H1 (cell line): ENCODE measurements around the gene MYBPC2. TPM values are rescaled to one million over a fixed set of nuclear protein-coding genes. Genes with fewer than 3 reads are reported as not detected.

ENCODE experiments used
- CTCF ChIA-PET: fragments of 300-600 bp; sonication (Branson Sonifier 250); formaldehyde crosslinking; loops from one replicate; lab custom pipeline; 2021; ENCODE audit not compliant: partially characterized antibody; lab: Charles Lee
- POLR2A ChIA-PET: fragments of 300-600 bp; sonication (Branson Sonifier 250); formaldehyde crosslinking; loops from one replicate; lab custom pipeline; 2021; ENCODE audit warnings: inconsistent platforms; ENCODE audit not compliant: partially characterized antibody; lab: Charles Lee
- DNase-seq, 2 experiments: peaks; one replicate each; pipeline versions ENCODE4 v3.0.0 to v3.0.0-alpha.2; 2010 to 2022; ENCODE audit warnings: low spot score in 2 of 2, low read depth in 1 of 2, mixed read lengths in 1 of 2
- FAIRE-seq: peaks from 2 replicates; lab custom pipeline; 2011; peaks lifted over from hg19 to GRCh38; lab: Jason Lieb, UNC
- H2AFZ ChIP-seq: 2 replicates; pipeline ENCODE4 v1.8.1; 2012; ENCODE audit warnings: low read length, inconsistent platforms
- H2AK5ac ChIP-seq: 2 replicates; pipeline ENCODE4 v1.6.1; 2013; ENCODE audit warnings: low read depth, low read length
- H2BK120ac ChIP-seq: replicated peaks from 2 replicates; pipeline ENCODE3; 2013; ENCODE audit warnings: low read depth, low read length, inconsistent platforms
- H2BK12ac ChIP-seq: 2 replicates; pipeline ENCODE4 v1.6.1; 2013; ENCODE audit warnings: low read depth, low read length
- H2BK15ac ChIP-seq: 2 replicates; pipeline ENCODE4 v1.6.1; 2013; ENCODE audit warnings: low read length
- H2BK20ac ChIP-seq: 2 replicates; pipeline ENCODE4 v1.6.1; 2013; ENCODE audit warnings: low read length
- H2BK5ac ChIP-seq: 2 replicates; pipeline ENCODE4 v1.6.1; 2013; ENCODE audit warnings: low read depth, low read length
- H3K14ac ChIP-seq: 2 replicates; pipeline ENCODE4 v1.6.1; 2013; ENCODE audit warnings: inconsistent platforms; ENCODE audit not compliant: insufficient read length
- H3K18ac ChIP-seq: 2 replicates; pipeline ENCODE4 v1.6.1; 2013; ENCODE audit warnings: low read length; ENCODE audit errors: extremely low read depth
- H3K23ac ChIP-seq: 2 replicates; pipeline ENCODE4 v1.6.1; 2013; ENCODE audit warnings: inconsistent platforms; ENCODE audit not compliant: insufficient read length
- H3K23me2 ChIP-seq: 2 replicates; pipeline ENCODE4 v1.6.1; 2013; ENCODE audit warnings: low read depth, low read length
- H3K27ac ChIP-seq: 2 replicates; pipeline ENCODE4 v1.6.1; 2011; ENCODE audit warnings: low read depth, low read length, inconsistent platforms
- H3K27me3 ChIP-seq, 4 experiments: replicated peaks in 1 of 4; 1 replicate in 1 of 4; 2 replicates in 3 of 4; pipeline versions ENCODE4 v1.6.1 to v1.8.1; 2011 to 2013; ENCODE audit warnings: low read length in 3 of 4, mild to moderate bottlenecking in 3 of 4, inconsistent platforms in 2 of 4, mixed read lengths in 2 of 4, moderate library complexity in 1 of 4; ENCODE audit not compliant: control insufficient read depth in 3 of 4, insufficient read depth in 3 of 4; ENCODE audit errors: extremely low read depth in 1 of 4
- H3K36me3 ChIP-seq, 4 experiments: 2 replicates each; pipeline versions ENCODE4 v1.6.1 to v1.8.1; 2011 to 2013; ENCODE audit warnings: mild to moderate bottlenecking in 4 of 4, low read length in 3 of 4, moderate library complexity in 2 of 4, control low read depth in 1 of 4, inconsistent platforms in 1 of 4; ENCODE audit not compliant: insufficient read depth in 4 of 4, control insufficient read depth in 2 of 4
- H3K4ac ChIP-seq: replicated peaks from 2 replicates; pipeline ENCODE3; 2013; ENCODE audit warnings: low read length, low read depth, mixed read lengths, inconsistent platforms; ENCODE audit not compliant: insufficient read length
- H3K4me1 ChIP-seq, 4 experiments: replicated peaks in 1 of 4; 1 replicate in 1 of 4; 2 replicates in 3 of 4; pipeline versions ENCODE4 v1.6.1 to v1.8.1; 2011 to 2013; ENCODE audit warnings: low read length in 3 of 4, inconsistent platforms in 2 of 4, mixed read lengths in 1 of 4; ENCODE audit not compliant: insufficient read depth in 4 of 4, control insufficient read depth in 3 of 4
- H3K4me2 ChIP-seq, 2 experiments: 2 replicates each; pipeline versions ENCODE4 v1.6.1 to v1.8.1; 2011 to 2013; ENCODE audit warnings: low read depth in 2 of 2, low read length in 2 of 2, control low read depth in 1 of 2, inconsistent platforms in 1 of 2, mild to moderate bottlenecking in 1 of 2; ENCODE audit not compliant: insufficient read depth in 1 of 2
- H3K4me3 ChIP-seq, 4 experiments: fragments of 200-600, 300-600 bp in 1 of 4; sonication (generic), shearing (Covaris generic), sonication (Bioruptor Twin) in 1 of 4; 2 replicates each; pipeline versions ENCODE4 v1.5.1 to v1.8.1; 2011 to 2016; ENCODE audit warnings: low read length in 4 of 4, low read depth in 3 of 4, control low read depth in 2 of 4, inconsistent platforms in 2 of 4, mild to moderate bottlenecking in 2 of 4, mixed read lengths in 1 of 4, moderate library complexity in 1 of 4; ENCODE audit not compliant: insufficient read depth in 2 of 4; ENCODE audit errors: extremely low read depth in 1 of 4
- H3K56ac ChIP-seq: replicated peaks from 2 replicates; pipeline ENCODE3; 2013; ENCODE audit warnings: low read depth, mild to moderate bottlenecking, mixed read lengths, low read length, inconsistent platforms; ENCODE audit not compliant: insufficient read length
- H3K79me1 ChIP-seq: 2 replicates; pipeline ENCODE4 v1.6.1; 2013; ENCODE audit warnings: low read depth, low read length, control low read depth
- H3K79me2 ChIP-seq, 2 experiments: 2 replicates each; pipeline versions ENCODE4 v1.6.1 to v1.8.1; 2012 to 2013; ENCODE audit warnings: low read length in 2 of 2, mild to moderate bottlenecking in 2 of 2, inconsistent platforms in 1 of 2; ENCODE audit not compliant: insufficient read depth in 2 of 2, control insufficient read depth in 1 of 2
- H3K9ac ChIP-seq, 4 experiments: replicated peaks in 1 of 4; 1 replicate in 1 of 4; 2 replicates in 3 of 4; pipeline versions ENCODE4 v1.6.1 to v1.8.1; 2011 to 2013; ENCODE audit warnings: low read depth in 3 of 4, low read length in 3 of 4, control low read depth in 2 of 4, mild to moderate bottlenecking in 2 of 4, moderate library complexity in 2 of 4, inconsistent platforms in 1 of 4; ENCODE audit errors: extremely low read depth in 1 of 4
- H3K9me3 ChIP-seq, 2 experiments: 2 replicates each; pipeline versions ENCODE4 v1.6.1 to v1.8.1; 2012 to 2013; ENCODE audit warnings: mild to moderate bottlenecking in 2 of 2, moderate library complexity in 2 of 2, control low read depth in 1 of 2, inconsistent platforms in 1 of 2, low read depth in 1 of 2, low read length in 1 of 2, mixed read lengths in 1 of 2; ENCODE audit not compliant: insufficient read depth in 2 of 2
- H4K20me1 ChIP-seq, 2 experiments: replicated peaks in 1 of 2; 2 replicates each; pipeline versions ENCODE3 to v1.8.1; 2011 to 2013; ENCODE audit warnings: inconsistent platforms in 2 of 2, low read length in 2 of 2, mild to moderate bottlenecking in 1 of 2; ENCODE audit not compliant: insufficient read depth in 2 of 2, control insufficient read depth in 1 of 2
- H4K5ac ChIP-seq: 2 replicates; pipeline ENCODE4 v1.6.1; 2013; ENCODE audit warnings: low read length, low read depth, mixed read lengths, inconsistent platforms; ENCODE audit not compliant: insufficient read length
- H4K8ac ChIP-seq: 2 replicates; pipeline ENCODE4 v1.8.0; 2013; ENCODE audit warnings: mild to moderate bottlenecking, moderate library complexity, low read length, inconsistent platforms; ENCODE audit not compliant: insufficient read depth; ENCODE audit errors: extremely low read depth
- H4K91ac ChIP-seq: replicated peaks from 2 replicates; pipeline ENCODE3; 2013; ENCODE audit warnings: low read length, mixed read lengths, inconsistent platforms; ENCODE audit not compliant: insufficient read length
- BACH1 ChIP-seq: IDR thresholded peaks from 2 replicates; pipeline ENCODE4 v1.6.1; 2012; ENCODE audit warnings: low read length, improper control_type of control experiment
- CBX8 ChIP-seq: fragments of 300-800, 300-1000 bp; sonication (generic); IDR thresholded peaks from 2 replicates; pipeline ENCODE4 v1.7.1; 2016; ENCODE audit warnings: low read depth, low read length, borderline replicate concordance
- CTBP2 ChIP-seq: IDR thresholded peaks from 2 replicates; pipeline ENCODE4 v1.7.0; 2011; ENCODE audit warnings: borderline replicate concordance, mild to moderate bottlenecking, moderate library complexity, mixed read lengths, low read length; ENCODE audit not compliant: insufficient read depth, insufficient read length
- EZH2 ChIP-seq: fragments of 200-600 bp; sonication (generic); IDR thresholded peaks from 2 replicates; pipeline ENCODE4 v1.7.1; 2012; ENCODE audit warnings: low read depth, mild to moderate bottlenecking, moderate library complexity, low read length, inconsistent platforms; ENCODE audit not compliant: severe bottlenecking
- KDM4A ChIP-seq: IDR thresholded peaks from one replicate; pipeline ENCODE4 v1.7.1; 2012; ENCODE audit warnings: low read depth, mild to moderate bottlenecking, moderate library complexity, low read length, inconsistent platforms; ENCODE audit not compliant: severe bottlenecking
- NANOG ChIP-seq: IDR thresholded peaks from 2 replicates; pipeline ENCODE4 v1.6.1; 2011; ENCODE audit warnings: low read length, low read depth, mild to moderate bottlenecking, inconsistent platforms; ENCODE audit not compliant: insufficient read depth, poor library complexity, severe bottlenecking
- RBBP5 ChIP-seq: IDR thresholded peaks from 2 replicates; pipeline ENCODE4 v1.7.1; 2012; ENCODE audit warnings: low read depth, mild to moderate bottlenecking, inconsistent platforms, low read length, moderate library complexity, borderline replicate concordance
- SIX5 ChIP-seq: IDR thresholded peaks from 2 replicates; pipeline ENCODE4 v1.6.1; 2011; ENCODE audit warnings: mild to moderate bottlenecking, low read depth, low read length
- TEAD4 ChIP-seq: IDR thresholded peaks from 2 replicates; pipeline ENCODE4 v1.6.1; 2012; ENCODE audit warnings: low read depth, low read length, inconsistent platforms, mixed read lengths
- WGBS, 2 experiments: shearing (Covaris generic) in 1 of 2; methylation state at CpG; one replicate each; pipeline versions ENCODE4 v1.1.6 to v1.1.7; 2013 to 2015; ENCODE audit warnings: low lambda C conversion rate in 2 of 2, mixed read lengths in 2 of 2, inconsistent platforms in 1 of 2, low coverage in 1 of 2, missing lambda C conversion rate in 1 of 2; ENCODE audit not compliant: insufficient replicate concordance in 2 of 2, insufficient coverage in 1 of 2, insufficient read length in 1 of 2; ENCODE audit errors: extremely low coverage in 1 of 2, missing lambda C conversion rate in 1 of 2; 5-methylcytosine and 5-hydroxymethylcytosine counted together
- polyA plus RNA-seq, 7 experiments: library from polyadenylated mRNA; depleted of rRNA in 3 of 7; stranded (reverse) in 5 of 7; unstranded in 2 of 7; fragments of >200 nt in 5 of 7; fragments of 200-250 nt in 2 of 7; gene quantifications; 1 replicate in 5 of 7; 2 replicates in 1 of 7; 4 replicates in 1 of 7; pipeline versions ENCODE4 v1.2.1 to v1.2.3, GENCODE V29; 2011 to 2013; ENCODE audit warnings: missing spikeins in 2 of 7, mixed read lengths in 2 of 7
- total RNA-seq: library from RNA; stranded (reverse); fragmentation: NEBNext Ultra II Directional; extraction: Animal tissue kit (Norgen Biotek cat#: 25700); gene quantifications from 2 replicates; pipeline ENCODE4 v1.2.1, GENCODE V29; 2021
- TF ChIP-seq, protein P1 (sequence below): IDR thresholded peaks from 2 replicates; pipeline ENCODE4 v1.6.1; 2011; ENCODE audit warnings: low read depth, mild to moderate bottlenecking, low read length; ENCODE audit not compliant: insufficient read depth
- TF ChIP-seq, protein P2 (sequence below): IDR thresholded peaks from 2 replicates; pipeline ENCODE4 v1.6.1; 2011; ENCODE audit warnings: low read length, improper control_type of control experiment

Gene MYBPC2
- total and polyA plus RNA-seq, 2 of the 8 experiments (the other 6 are each of a cell fraction or from before 2014, with no cell fraction given), result 1.8 to 3.1 TPM

DNA sequence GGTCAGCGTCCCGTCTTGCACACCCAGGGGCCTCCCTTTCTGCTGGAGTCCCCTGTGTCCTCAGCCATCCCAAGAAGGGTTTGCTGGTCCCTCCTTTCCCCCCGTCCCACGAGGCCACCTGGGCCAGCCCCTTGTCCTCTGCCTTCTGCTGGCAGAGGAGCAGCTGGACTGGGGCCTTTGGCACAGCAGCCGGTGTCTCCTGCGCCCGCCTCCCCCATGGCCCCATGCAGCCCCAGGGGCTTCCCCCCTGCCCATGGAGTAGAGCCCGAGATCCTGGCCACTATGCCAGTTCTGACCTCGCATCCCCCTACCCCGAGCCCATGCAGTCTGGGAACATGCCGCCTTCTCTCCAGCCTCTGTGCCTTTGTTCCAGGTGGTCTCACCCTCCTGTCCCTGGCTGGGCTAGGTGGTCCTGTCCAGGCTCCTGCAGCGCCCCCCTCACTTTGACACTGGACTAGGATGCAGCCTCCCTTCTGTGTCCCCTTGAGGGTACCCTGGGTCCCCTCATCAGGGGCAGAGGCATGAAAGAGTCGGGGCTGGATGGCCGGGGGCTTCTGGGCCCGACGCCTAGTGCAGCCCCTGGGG is 49.7 kb downstream of the MYBPC2 start:
- Histone ChIP-seq H2BK120ac (no peak overlapping the region), H3K27me3 (peaks cover 0 to 12% (median 7%) of the 10 kb centered on the region in 4 experiments; a peak in 5 of 7 replicates), H3K23ac (no peak overlapping the region), H3K36me3 (peaks cover 2 to 53% (median 12%) of the 10 kb centered on the region in 4 experiments; a peak in 6 of 8 replicates), H3K23me2 (no peaks in the 10 kb centered on the region), H2BK12ac (no peak overlapping the region), H3K79me1 (peaks cover 10% of the 10 kb centered on the region), H3K4me1 (no peaks in the 10 kb centered on the region), H2BK20ac (no peak overlapping the region), H3K18ac (no peak overlapping the region), H2BK15ac (no peak overlapping the region), H3K9me3 (peaks cover 23 to 29% of the 10 kb centered on the region in 2 experiments), H3K27ac (no peak overlapping the region), H4K91ac (no peak overlapping the region), H3K79me2 (peaks cover 4 to 13% of the 10 kb centered on the region in 2 experiments; a peak in 3 of 4 replicates), H4K5ac (no peak overlapping the region), H4K8ac (no peak overlapping the region), H2AK5ac (no peak overlapping the region), H2BK5ac (no peak overlapping the region), H3K4me3 (no peak overlapping the region), H3K14ac (no peak overlapping the region), H3K9ac (no peak overlapping the region), H3K56ac (no peak overlapping the region), H2AFZ (no peak overlapping the region), H4K20me1 (peaks cover 7 to 8% of the 10 kb centered on the region in 2 experiments), H3K4me2 (no peak overlapping the region), H3K4ac (no peak overlapping the region)
- POLR2A ChIA-PET, result no interaction called here
- WGBS, 2 experiments, result 82% methylated on average over 9 of the region's 16 CpGs; no CpG with 5 or more reads in 1 of the 2 experiments
- CTCF ChIA-PET, result interaction anchor here (0.6 kb wide), 1 partner anchor 125 kb away, joined by 3 read pairs; no protein-coding TSS in a partner anchor
- DNase-seq (no peak), FAIRE-seq (no peak)
- TF ChIP-seq CTBP2 (no peak), CBX8 (no peak), RBBP5 (no peak), EZH2 (no peak), TEAD4 (no peak), SIX5 (no peak), KDM4A (no peak), NANOG (no peak), BACH1 (no peak)
- TF ChIP-seq, protein P1, sequence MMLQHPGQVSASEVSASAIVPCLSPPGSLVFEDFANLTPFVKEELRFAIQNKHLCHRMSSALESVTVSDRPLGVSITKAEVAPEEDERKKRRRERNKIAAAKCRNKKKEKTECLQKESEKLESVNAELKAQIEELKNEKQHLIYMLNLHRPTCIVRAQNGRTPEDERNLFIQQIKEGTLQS, result no peak
- TF ChIP-seq, protein P2, sequence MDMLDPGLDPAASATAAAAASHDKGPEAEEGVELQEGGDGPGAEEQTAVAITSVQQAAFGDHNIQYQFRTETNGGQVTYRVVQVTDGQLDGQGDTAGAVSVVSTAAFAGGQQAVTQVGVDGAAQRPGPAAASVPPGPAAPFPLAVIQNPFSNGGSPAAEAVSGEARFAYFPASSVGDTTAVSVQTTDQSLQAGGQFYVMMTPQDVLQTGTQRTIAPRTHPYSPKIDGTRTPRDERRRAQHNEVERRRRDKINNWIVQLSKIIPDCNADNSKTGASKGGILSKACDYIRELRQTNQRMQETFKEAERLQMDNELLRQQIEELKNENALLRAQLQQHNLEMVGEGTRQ, result no peak
